K562 (cell line): ENCODE data around the gene GRIN1. TPM values are rescaled to one million over a fixed set of nuclear protein-coding genes. Genes with fewer than 3 reads are reported as not detected.

Source experiments
- EP400 ChIP-seq: fragments of 450-650 bp; IDR thresholded peaks from 2 replicates; pipeline ENCODE4 v1.6.1; 2017; ENCODE audit warnings: antibody characterized with exemption, mild to moderate bottlenecking, moderate library complexity
- FOXP1 ChIP-seq: sonication (generic); formaldehyde crosslinking; IDR thresholded peaks from 2 replicates; pipeline ENCODE4 v1.8.0; 2022; ENCODE audit warnings: mild to moderate bottlenecking, missing genetic modification reagents
- MTF1 ChIP-seq: fragments of 250-450 bp; sonication (Bioruptor Pico); IDR thresholded peaks from 2 replicates; pipeline ENCODE4 v1.9.0; 2021; ENCODE audit warnings: moderate library complexity, mild to moderate bottlenecking, inconsistent platforms, borderline replicate concordance
- NCOA1 ChIP-seq: fragments of 450-650 bp; IDR thresholded peaks from 2 replicates; pipeline ENCODE4 v1.6.1; 2016; ENCODE audit warnings: low read depth
- PPARD ChIP-seq: fragments of 250-450 bp; sonication (Bioruptor Pico); IDR thresholded peaks from 2 replicates; pipeline ENCODE4 v1.8.0; 2022; ENCODE audit warnings: inconsistent platforms, mild to moderate bottlenecking, moderate library complexity
- RBFOX2 ChIP-seq: fragments of 200-400 bp; formaldehyde crosslinking; IDR thresholded peaks from 2 replicates; pipeline ENCODE4 v1.6.1; 2017; ENCODE audit warnings: low read depth, mild to moderate bottlenecking, low read length, moderate library complexity
- SP2 ChIP-seq: IDR thresholded peaks from 2 replicates; pipeline ENCODE4 v1.6.1; 2011; ENCODE audit warnings: mild to moderate bottlenecking, low read depth, low read length, moderate library complexity; ENCODE audit not compliant: poor library complexity, severe bottlenecking; ENCODE audit errors: extremely low read depth
- TAF1 ChIP-seq: IDR thresholded peaks from 2 replicates; pipeline ENCODE4 v1.6.1; 2011; ENCODE audit warnings: mild to moderate bottlenecking, low read length, moderate library complexity; ENCODE audit not compliant: insufficient read depth, control insufficient read depth, severe bottlenecking; ENCODE audit errors: extremely low read depth
- ZFP36 ChIP-seq: fragments of 150-350 bp; IDR thresholded peaks from 2 replicates; pipeline ENCODE4 v1.6.1; 2018; ENCODE audit warnings: low read length, low read depth; ENCODE audit not compliant: partially characterized antibody
- ZNF551 ChIP-seq: fragments of 250-450 bp; sonication (Bioruptor Pico); IDR thresholded peaks from 2 replicates; pipeline ENCODE4 v1.5.0; 2021; ENCODE audit warnings: mild to moderate bottlenecking, moderate library complexity
- ZSCAN29 ChIP-seq: fragments of 450-650 bp; IDR thresholded peaks from 2 replicates; pipeline ENCODE4 v1.6.1; 2017
- polyA plus RNA-seq, 8 experiments: library from polyadenylated mRNA; depleted of rRNA in 4 of 8; stranded (reverse) in 5 of 8; unstranded in 3 of 8; fragments of >200 nt; fragmentation: Nextera tagmentation in 2 of 8; fragmentation: Illumina TruSeq in 1 of 8; extraction: Ambion mirVana in 2 of 8; extraction: Trizol in 1 of 8; gene quantifications; 2 replicates each; pipeline versions ENCODE4 v1.2.1 to v1.2.3, GENCODE V29; 2011 to 2014; ENCODE audit warnings: inconsistent platforms in 1 of 8, missing spikeins in 1 of 8
- total RNA-seq, 7 experiments: library from RNA; depleted of rRNA in 6 of 7; stranded (reverse); fragments of >200 nt in 6 of 7; fragmentation: Illumina TruSeq in 2 of 7; extraction: Trizol in 2 of 7; gene quantifications; 2 replicates each; pipeline versions ENCODE4 v1.2.1 to v1.2.3, GENCODE V29; 2011 to 2021; ENCODE audit warnings: low replicate concordance in 1 of 7
- TF ChIP-seq, protein P1 (sequence below), 2 experiments: fragments of 450-650 bp in 1 of 2; sonication (generic) in 1 of 2; formaldehyde crosslinking in 1 of 2; IDR thresholded peaks; 2 replicates each; pipeline versions ENCODE4 v1.7.1 to v1.9.0; 2016 to 2022; ENCODE audit warnings: inconsistent platforms in 1 of 2, mild to moderate bottlenecking in 1 of 2, missing genetic modification reagents in 1 of 2
- TF ChIP-seq, protein P2 (sequence below): fragments of 450-650 bp; IDR thresholded peaks from 2 replicates; pipeline ENCODE4 v1.6.1; 2016; ENCODE audit warnings: borderline replicate concordance
- TF ChIP-seq, protein P3 (sequence below), 2 experiments: fragments of 450-650 bp in 1 of 2; sonication (generic) in 1 of 2; formaldehyde crosslinking; conservative IDR thresholded peaks; 2 replicates each; pipeline versions ENCODE4 v1.4.0 to v1.8.1; 2020 to 2022; ENCODE audit warnings: mild to moderate bottlenecking in 1 of 2, missing genetic modification reagents in 1 of 2

GRIN1 gene
- total and polyA plus RNA-seq, 9 of the 15 experiments (the other 6 are each of a cell fraction or from before 2014, with no cell fraction given), result 0.03 to 0.35 (median 0.16) TPM; not detected in 6

DNA sequence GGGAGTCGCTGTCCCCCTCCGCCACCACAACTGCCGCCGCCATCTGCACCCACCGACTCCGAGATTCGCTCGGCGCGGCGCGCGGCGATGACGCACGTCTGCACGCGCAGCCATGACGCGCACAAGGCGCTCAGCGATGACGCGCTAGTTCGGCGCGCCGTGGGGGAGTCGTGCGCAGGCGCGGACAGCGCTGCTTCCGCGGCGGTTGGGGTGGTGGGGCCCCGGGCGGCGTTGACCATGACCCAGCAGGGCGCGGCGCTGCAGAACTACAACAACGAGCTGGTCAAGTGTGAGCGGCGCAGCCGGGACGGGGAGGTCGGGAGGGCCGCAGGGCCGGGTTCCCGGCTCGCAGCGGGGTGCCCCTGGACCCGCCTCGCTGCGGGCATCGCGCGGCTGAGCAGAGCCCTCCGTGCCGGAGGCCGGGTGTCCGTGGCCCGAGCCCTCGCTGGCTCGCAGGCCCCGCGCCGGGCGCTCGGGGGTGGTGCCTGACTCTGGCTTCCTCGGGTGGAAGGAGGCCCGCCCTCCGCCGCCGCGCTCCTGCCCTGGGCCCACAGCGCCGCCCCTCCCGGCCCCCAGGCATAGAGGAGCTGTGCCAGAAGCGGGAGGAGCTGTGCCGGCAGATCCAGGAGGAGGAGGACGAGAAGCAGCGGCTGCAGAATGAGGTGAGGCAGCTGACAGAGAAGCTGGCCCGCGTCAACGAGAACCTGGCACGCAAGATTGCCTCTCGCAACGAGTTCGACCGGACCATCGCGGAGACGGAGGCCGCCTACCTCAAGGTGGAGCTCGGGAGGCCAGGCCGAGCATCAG, 49.7 kb downstream of the GRIN1 start, which contains the start of the genes ANAPC2 and SSNA1 (continued):
- TF ChIP-seq, protein P1, sequence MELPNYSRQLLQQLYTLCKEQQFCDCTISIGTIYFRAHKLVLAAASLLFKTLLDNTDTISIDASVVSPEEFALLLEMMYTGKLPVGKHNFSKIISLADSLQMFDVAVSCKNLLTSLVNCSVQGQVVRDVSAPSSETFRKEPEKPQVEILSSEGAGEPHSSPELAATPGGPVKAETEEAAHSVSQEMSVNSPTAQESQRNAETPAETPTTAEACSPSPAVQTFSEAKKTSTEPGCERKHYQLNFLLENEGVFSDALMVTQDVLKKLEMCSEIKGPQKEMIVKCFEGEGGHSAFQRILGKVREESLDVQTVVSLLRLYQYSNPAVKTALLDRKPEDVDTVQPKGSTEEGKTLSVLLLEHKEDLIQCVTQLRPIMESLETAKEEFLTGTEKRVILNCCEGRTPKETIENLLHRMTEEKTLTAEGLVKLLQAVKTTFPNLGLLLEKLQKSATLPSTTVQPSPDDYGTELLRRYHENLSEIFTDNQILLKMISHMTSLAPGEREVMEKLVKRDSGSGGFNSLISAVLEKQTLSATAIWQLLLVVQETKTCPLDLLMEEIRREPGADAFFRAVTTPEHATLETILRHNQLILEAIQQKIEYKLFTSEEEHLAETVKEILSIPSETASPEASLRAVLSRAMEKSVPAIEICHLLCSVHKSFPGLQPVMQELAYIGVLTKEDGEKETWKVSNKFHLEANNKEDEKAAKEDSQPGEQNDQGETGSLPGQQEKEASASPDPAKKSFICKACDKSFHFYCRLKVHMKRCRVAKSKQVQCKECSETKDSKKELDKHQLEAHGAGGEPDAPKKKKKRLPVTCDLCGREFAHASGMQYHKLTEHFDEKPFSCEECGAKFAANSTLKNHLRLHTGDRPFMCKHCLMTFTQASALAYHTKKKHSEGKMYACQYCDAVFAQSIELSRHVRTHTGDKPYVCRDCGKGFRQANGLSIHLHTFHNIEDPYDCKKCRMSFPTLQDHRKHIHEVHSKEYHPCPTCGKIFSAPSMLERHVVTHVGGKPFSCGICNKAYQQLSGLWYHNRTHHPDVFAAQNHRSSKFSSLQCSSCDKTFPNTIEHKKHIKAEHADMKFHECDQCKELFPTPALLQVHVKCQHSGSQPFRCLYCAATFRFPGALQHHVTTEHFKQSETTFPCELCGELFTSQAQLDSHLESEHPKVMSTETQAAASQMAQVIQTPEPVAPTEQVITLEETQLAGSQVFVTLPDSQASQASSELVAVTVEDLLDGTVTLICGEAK (IDR thresholded peaks at IDR 0.05), result no peak
- TF ChIP-seq, protein P1 (CRISPR knock-in tag; IDR thresholded peaks at IDR 0.05), result no peak
- peak; percentile 85 for TF ChIP-seq TAF1
- TF ChIP-seq, protein P2, sequence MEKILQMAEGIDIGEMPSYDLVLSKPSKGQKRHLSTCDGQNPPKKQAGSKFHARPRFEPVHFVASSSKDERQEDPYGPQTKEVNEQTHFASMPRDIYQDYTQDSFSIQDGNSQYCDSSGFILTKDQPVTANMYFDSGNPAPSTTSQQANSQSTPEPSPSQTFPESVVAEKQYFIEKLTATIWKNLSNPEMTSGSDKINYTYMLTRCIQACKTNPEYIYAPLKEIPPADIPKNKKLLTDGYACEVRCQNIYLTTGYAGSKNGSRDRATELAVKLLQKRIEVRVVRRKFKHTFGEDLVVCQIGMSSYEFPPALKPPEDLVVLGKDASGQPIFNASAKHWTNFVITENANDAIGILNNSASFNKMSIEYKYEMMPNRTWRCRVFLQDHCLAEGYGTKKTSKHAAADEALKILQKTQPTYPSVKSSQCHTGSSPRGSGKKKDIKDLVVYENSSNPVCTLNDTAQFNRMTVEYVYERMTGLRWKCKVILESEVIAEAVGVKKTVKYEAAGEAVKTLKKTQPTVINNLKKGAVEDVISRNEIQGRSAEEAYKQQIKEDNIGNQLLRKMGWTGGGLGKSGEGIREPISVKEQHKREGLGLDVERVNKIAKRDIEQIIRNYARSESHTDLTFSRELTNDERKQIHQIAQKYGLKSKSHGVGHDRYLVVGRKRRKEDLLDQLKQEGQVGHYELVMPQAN, result peak; percentile 86
- TF ChIP-seq ZFP36, result peak; percentile 2
- no peak for TF ChIP-seq MTF1
- TF ChIP-seq SP2, result no peak
- peak; percentile 96 for TF ChIP-seq RBFOX2
- TF ChIP-seq, protein P3, sequence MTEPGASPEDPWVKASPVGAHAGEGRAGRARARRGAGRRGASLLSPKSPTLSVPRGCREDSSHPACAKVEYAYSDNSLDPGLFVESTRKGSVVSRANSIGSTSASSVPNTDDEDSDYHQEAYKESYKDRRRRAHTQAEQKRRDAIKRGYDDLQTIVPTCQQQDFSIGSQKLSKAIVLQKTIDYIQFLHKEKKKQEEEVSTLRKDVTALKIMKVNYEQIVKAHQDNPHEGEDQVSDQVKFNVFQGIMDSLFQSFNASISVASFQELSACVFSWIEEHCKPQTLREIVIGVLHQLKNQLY (CRISPR knock-in tag; conservative IDR thresholded peaks at IDR 0.05), result no peak
- TF ChIP-seq EP400, result peak; percentile 85; the same call in 1 of the 2 replicates
- peak; percentile 77; the same call in 1 of the 2 replicates for TF ChIP-seq FOXP1 (CRISPR knock-in tag)
- TF ChIP-seq ZNF551, result no peak
- TF ChIP-seq PPARD, result no peak
- no peak for TF ChIP-seq ZSCAN29
- TF ChIP-seq NCOA1, result no peak
